ENCODE data around the gene NCF2. TPM values are rescaled to one million over a fixed set of nuclear protein-coding genes. Genes with fewer than 3 reads are reported as not detected.

Gene NCF2
- total RNA-seq, 6 experiments from 2014 or later, result 0.61 to 2.8 (median 1.5) TPM

- Mint-ChIP-seq H3K4me3 (no peak overlapping the region), H3K27me3 (ENCODE audit: insufficient read depth) (no peaks in the 10 kb centered on the region; the same call in none of the 2 replicates), H3K4me1 (ENCODE audit: low read depth) (peaks cover 44% of the 10 kb centered on the region), H3K9me3 (no peaks in the 10 kb centered on the region), H3K36me3 (ENCODE audit: low read depth) (no peaks in the 10 kb centered on the region), H3K27ac (peak overlapping the region; percentile 74)
- TF ChIP-seq, protein P1, sequence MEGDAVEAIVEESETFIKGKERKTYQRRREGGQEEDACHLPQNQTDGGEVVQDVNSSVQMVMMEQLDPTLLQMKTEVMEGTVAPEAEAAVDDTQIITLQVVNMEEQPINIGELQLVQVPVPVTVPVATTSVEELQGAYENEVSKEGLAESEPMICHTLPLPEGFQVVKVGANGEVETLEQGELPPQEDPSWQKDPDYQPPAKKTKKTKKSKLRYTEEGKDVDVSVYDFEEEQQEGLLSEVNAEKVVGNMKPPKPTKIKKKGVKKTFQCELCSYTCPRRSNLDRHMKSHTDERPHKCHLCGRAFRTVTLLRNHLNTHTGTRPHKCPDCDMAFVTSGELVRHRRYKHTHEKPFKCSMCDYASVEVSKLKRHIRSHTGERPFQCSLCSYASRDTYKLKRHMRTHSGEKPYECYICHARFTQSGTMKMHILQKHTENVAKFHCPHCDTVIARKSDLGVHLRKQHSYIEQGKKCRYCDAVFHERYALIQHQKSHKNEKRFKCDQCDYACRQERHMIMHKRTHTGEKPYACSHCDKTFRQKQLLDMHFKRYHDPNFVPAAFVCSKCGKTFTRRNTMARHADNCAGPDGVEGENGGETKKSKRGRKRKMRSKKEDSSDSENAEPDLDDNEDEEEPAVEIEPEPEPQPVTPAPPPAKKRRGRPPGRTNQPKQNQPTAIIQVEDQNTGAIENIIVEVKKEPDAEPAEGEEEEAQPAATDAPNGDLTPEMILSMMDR (IDR thresholded peaks at IDR 0.05), result no peak
- peak; percentile 32 for DNase-seq
These were observed 7.5 kb upstream of the NCF2 start for GRCh38 chr1:183597656-183598347.

DNA sequence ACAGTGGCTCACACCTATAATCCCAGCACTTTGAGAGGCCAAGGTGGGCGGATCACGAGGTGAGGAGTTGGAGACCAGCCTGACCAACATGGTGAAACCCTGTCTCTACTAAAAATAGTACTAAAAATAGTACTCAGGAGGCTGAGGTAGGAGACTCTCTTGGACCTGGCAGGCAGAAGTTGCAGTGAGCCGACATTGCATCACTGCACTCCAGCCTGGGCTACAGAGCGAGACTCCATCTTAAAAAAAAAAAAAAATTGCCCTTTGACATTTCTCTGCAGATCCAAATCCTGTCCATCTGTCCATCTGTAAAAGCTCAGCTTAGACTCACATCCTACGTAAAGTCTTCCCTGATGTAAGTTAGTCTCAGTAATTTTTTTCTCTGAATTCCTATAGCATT lies 6.2 kb upstream of the NCF2 start:
- H3K27ac Mint-ChIP-seq, result no peak overlapping the region
- no peak overlapping the region for H3K4me3 Mint-ChIP-seq
- H3K27me3 Mint-ChIP-seq (ENCODE audit: insufficient read depth), result no peaks in the 10 kb centered on the region; the same call in none of the 2 replicates
- TF ChIP-seq, protein P1 (IDR thresholded peaks at IDR 0.05), result no peak
- no peaks in the 10 kb centered on the region for H3K36me3 Mint-ChIP-seq (ENCODE audit: low read depth)
- DNase-seq, result no peak
- H3K4me1 Mint-ChIP-seq (ENCODE audit: low read depth), result peaks cover 49% of the 10 kb centered on the region
- no peaks in the 10 kb centered on the region for H3K9me3 Mint-ChIP-seq

DNA sequence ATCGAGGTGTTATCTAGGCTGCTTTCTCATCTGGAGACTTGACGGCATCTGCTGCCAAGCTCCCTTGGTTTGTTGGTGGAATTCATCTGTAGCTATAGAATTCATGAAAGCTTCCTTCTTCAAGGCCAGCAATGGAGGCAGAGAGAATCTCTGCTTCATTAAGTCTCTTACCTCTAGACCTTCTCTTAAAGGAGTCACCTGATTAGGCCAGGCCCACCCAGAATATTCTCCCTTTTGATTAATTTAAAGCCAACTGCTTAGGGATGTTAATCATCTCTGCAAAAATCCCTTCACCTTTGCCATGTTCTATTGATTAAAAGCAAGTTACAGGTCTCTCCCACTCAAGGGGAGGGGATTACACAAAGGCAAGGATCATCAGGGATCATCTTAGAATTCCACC lies 5.3 kb upstream of the NCF2 start:
- Mint-ChIP-seq H3K27me3 (ENCODE audit: insufficient read depth) (no peaks in the 10 kb centered on the region; the same call in none of the 2 replicates), H3K4me1 (ENCODE audit: low read depth) (peaks cover 49% of the 10 kb centered on the region), H3K27ac (no peak overlapping the region), H3K4me3 (no peak overlapping the region), H3K36me3 (ENCODE audit: low read depth) (no peaks in the 10 kb centered on the region), H3K9me3 (no peaks in the 10 kb centered on the region)
- DNase-seq, result no peak
- TF ChIP-seq, protein P1 (IDR thresholded peaks at IDR 0.05), result no peak

DNA sequence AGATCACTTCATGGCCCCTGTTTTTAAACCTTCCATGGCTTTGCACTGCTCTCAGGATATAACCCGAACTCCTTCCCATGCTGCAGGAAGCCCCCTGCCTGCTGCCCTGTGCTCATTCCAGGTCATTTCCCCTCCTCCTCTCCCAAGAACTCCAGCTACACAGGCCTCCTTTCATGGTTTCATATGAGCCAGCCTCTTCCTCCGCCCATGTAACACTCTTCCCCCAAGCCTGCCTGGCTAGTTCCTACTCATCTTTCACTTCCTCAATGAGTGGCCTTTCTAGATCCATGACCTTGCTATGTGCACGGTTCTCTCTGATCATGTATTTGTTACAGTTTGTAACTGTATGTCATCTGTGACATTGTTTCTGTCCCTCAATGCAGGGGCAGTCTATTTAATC lies 3.1 kb upstream of the NCF2 start:
- Mint-ChIP-seq H3K4me3 (no peak overlapping the region), H3K27me3 (ENCODE audit: insufficient read depth) (no peaks in the 10 kb centered on the region; the same call in 1 of the 2 replicates), H3K27ac (no peak overlapping the region), H3K36me3 (ENCODE audit: low read depth) (no peaks in the 10 kb centered on the region), H3K9me3 (no peaks in the 10 kb centered on the region), H3K4me1 (ENCODE audit: low read depth) (peaks cover 43% of the 10 kb centered on the region)
- DNase-seq, result no peak
- TF ChIP-seq, protein P1 (IDR thresholded peaks at IDR 0.05), result no peak

- Mint-ChIP-seq H3K4me1 (ENCODE audit: low read depth) (peaks cover 37% of the 10 kb centered on the region), H3K9me3 (no peaks in the 10 kb centered on the region), H3K27me3 (ENCODE audit: insufficient read depth) (no peaks in the 10 kb centered on the region; the same call in 1 of the 2 replicates), H3K36me3 (ENCODE audit: low read depth) (no peaks in the 10 kb centered on the region), H3K4me3 (no peak overlapping the region), H3K27ac (no peak overlapping the region)
- TF ChIP-seq, protein P1 (IDR thresholded peaks at IDR 0.05), result no peak
- no peak for DNase-seq
These were observed 2.5 kb upstream of the NCF2 start for GRCh38 chr1:183592733-183593132.

Measured in HFFc6 (cell line).